DMS153 (cell line): ENCODE measurements around the gene OR1D5.
"Not testable (repeated sequence)": the region's sequence is repeated elsewhere in the genome, so short reads cannot be mapped to it uniquely, and the experiment has no call there.

Source experiments
- DNase-seq: peaks from one replicate; lab custom pipeline; 2025; lab: John Stamatoyannopoulos, UW

The OR1D5 gene, protein sequence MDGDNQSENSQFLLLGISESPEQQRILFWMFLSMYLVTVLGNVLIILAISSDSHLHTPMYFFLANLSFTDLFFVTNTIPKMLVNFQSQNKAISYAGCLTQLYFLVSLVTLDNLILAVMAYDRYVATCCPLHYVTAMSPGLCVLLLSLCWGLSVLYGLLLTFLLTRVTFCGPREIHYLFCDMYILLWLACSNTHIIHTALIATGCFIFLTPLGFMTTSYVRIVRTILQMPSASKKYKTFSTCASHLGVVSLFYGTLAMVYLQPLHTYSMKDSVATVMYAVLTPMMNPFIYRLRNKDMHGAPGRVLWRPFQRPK

DNA sequence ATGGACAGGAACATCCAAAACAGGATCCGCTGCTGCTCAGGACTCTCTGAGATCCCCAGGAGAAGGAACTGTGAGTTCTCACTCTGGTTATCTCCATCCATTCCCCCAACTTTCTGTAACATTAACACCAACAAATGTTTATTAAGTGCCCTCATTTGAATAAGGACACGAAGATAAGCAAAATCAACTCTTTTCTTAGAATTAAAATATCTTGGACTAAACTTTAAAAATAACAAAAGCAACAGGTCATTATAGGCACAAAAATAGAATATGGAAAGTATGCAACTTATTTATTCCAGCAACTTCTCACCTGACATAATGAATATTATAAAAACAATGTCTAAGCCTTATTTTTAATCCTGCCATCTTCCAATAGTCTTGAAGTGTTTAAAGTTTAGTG lies at the start of gene OR1D5:
Gene OR1D5, minus strand, starts transcription at position 101 of the 400 bp plus-strand sequence. Its CDS starts 0 bp downstream, at position 101.
- not testable (repeated sequence) for DNase-seq

DNA sequence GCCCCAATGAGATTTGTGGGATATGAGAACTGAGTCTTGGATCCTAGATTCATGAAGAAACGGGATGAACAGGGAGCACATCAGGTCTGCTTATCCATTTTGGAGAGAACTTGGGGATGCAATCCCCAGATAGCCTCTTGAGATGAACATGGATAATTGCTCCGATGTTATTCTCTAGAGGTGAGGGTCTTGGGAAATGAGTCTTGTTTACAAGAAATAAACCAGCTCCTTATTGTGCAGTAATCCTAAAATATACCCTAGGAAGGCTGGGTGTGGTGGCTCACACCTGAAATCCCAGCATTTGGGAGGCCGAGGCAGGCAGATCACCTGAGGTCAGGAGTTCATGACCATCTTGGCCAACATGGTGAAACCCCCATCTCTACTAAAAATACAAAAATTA lies 40.9 kb upstream of the OR1D5 start, which contains the start of gene OR1D2:
Gene OR1D2, minus strand, starts transcription at position 101 of the 400 bp plus-strand sequence. CDS start 11,426 bp downstream, outside the sequence.
- no peak for DNase-seq

- not testable (repeated sequence) for DNase-seq
These were observed 10.4 kb upstream of the OR1D5 start for GRCh38 chr17:3073850-3074249.

- not testable (repeated sequence) for DNase-seq
These were observed 1.8 kb upstream of the OR1D5 start for GRCh38 chr17:3065192-3065591.

- not testable (repeated sequence) for DNase-seq
These were observed 506 bp downstream of the OR1D5 start for GRCh38 chr17:3062824-3063377.

GRCh38 chr17:3054868-3055267 lies 8.5 kb downstream of the OR1D5 start:
- DNase-seq = not testable (repeated sequence)

DNA sequence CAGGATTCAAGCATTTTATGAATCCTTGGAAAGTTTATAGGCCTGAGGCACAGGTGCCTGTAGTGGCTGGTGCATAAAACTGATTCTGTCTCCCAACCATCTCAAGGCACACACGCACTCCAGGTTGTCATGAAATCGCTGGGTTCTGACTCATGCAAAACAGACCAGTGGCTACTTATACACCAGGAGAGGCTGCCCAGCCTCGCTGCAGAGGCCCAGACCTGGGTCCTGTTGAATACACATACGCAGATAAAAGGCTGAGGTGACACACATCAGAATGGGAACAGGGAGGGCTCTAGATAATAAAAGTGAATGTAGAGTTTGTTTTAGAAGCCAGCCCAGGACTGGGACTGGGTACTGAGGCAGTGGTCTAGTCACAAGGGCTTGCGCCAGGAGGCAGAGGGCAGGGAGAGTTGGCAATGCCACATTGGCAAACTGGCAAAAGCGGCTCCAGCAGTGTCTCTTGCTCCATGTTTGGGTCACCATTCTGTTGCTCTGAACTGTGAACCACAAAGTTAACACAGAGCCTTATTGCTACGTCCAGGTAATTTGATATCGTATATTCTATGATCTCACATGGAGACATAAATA lies 13.6 kb downstream of the OR1D5 start:
- no peak for DNase-seq

GRCh38 chr17:3048727-3049471 lies 14.5 kb downstream of the OR1D5 start:
- peak; percentile 88 for DNase-seq

- DNase-seq = no peak
These were observed 16.7 kb downstream of the OR1D5 start for GRCh38 chr17:3046753-3047152.

- no peak for DNase-seq
These were observed 19.6 kb downstream of the OR1D5 start for GRCh38 chr17:3043737-3044365.

DNA sequence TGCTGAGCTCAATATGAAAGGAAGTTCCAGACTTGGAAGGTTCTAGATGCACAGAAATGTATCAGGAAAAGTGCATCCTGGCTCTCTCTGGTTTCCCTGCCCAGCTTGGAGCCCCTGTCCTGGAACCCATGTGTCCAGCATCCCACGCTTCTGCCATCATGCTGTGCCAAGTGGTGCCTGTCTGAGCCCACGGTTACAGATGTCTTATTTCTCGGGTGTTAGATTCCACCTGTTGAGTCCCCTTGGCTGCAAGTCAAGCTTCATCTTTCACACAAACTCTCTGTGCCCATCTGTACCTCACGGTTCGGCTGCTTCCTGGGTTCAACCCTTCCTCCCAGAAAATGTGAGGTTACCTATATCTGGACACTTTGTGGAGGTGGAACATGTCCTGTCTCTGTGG lies 22.5 kb downstream of the OR1D5 start:
- no peak for DNase-seq

- DNase-seq = no peak
These were observed 23.7 kb downstream of the OR1D5 start for GRCh38 chr17:3039736-3040135.

DNA sequence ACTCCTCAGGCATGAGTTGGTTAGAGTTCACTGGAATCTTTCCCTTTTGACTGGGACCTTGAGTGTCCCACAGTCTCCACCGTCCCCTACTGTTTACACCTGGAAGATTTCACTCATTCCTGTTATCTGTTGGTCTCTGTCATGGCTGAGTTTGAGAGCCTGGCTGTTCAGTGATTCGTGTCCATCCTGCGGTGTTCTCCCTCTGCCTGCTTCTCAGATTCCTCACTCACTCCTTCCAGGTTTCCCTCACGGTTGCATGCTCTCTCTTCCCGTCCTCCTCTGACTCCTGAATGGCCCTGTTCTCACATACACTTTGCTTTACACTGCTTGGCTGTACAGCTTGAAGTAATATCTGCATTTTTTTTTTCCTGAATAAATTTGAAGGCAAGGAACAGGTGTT lies 24.5 kb downstream of the OR1D5 start:
- DNase-seq = no peak

DNA sequence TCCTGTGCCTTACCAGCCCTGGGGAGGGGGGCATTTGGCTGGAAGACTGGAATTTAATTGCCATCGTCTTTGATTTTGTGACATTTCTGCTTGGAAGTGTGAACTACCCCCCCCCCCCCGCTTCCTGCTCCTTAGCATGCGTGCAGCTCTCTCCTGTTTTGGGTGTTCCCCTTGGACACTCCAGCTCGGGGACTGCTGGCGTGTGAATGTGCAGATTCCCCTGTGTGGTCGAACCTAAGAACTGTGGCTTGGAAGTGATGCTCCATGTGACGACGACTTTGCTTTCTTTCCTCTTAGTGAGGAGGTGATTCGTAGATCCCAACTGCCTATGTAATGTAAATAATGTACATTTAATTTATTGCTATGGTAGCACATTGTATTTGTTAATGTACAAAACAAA lies 26.1 kb downstream of the OR1D5 start:
- DNase-seq = no peak

DNA sequence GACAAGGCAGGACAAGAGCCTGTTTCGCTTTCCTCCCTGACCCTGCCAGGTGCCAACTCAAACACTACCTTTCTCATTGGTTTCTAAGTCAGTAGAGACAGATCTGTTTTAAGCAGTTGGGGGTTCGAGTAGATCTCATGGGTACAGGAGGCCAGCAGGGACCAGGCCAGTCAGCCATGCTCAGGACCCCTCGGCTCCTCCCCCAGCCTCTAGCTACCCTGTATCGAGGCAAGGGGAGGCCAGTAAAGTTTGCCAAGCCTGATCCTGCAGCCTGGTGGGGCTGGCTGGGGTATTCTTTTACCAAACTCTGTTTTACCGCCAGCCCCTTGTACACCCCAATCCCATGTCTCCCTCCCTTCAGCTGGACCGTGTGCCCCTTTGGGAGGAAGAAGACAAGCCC lies 26.6 kb downstream of the OR1D5 start:
- no peak for DNase-seq

- no peak for DNase-seq
These were observed 27.5 kb downstream of the OR1D5 start for GRCh38 chr17:3035968-3036280.

DNA sequence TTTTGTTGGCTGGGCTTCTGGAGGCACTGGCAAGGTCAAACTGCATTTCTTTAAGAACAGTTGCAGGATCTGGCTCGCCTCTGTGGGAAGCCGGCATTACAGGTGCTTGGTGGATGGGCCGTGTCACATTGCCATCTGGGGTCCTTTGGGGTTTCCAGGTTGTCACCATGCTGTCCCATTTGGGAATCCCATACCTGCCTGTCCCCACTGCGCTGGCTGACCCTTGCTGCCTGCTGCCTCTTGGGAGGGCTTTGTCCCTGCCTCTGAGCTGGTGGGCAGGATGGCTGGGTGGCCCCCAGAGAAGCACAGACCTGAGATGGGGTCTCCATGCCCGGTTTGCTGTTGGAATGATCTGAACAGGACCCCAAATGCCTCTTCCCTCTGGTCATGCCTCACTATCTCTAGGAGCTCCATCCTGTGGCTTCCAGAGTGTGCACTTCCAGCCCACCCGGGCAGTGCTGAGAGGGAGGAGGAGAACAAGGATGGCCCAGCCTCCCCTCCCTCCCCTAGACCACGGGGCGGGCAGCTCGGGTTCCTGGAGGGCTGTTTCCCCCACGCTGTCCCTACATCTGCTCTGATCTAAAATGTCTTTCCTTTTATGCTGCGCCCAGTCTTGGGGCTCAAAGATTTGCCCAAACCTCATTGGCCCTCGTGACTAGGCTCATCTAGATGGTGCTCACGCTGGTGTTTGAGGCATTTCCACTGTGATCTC lies 28.0 kb downstream of the OR1D5 start:
- DNase-seq = no peak

DNA sequence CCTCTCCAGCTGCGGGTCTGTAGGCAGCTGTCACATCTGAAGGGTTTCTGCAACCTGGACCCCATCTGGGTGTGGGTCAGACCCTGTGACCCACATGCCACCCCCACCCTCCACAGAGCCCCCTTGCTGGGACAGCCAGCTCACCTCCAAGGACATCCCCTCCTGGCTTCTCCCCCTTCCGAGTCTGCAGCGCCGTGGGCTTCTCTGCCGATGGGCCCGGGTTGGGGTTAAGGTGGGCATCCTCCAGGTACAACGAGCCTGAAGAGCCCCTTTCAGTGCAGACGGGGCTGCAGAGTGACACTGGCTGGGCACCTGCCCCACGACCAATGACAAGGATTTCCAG lies 28.9 kb downstream of the OR1D5 start:
- no peak for DNase-seq

- DNase-seq = no peak
These were observed 29.4 kb downstream of the OR1D5 start for GRCh38 chr17:3033741-3034577.

DNA sequence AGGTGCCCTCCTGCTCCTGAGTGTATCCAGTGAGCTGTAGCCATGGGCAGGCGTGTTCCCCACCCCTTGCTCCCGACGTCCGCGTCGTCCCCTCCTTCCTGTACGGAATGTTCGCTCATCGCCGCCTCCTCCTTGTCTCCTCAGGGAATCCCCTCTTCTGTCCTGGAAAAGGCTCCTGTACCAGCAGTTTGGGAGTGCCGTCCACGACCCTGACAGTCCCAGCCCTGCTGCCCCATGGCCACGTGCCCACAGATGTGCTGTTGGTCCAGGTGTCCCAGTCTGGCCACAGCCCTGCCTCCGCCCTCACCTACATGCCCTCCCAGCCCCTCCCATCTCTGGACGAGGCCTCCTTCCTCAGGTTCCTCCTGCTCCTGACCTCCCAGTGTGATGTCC lies 30.2 kb downstream of the OR1D5 start:
- no peak for DNase-seq
